GM18870 (cell line): ENCODE data around the gene UNC93A.

ENCODE experiments used
- ATAC-seq: cut with Tn5 transposase; IDR thresholded peaks from one replicate; pipeline ENCODE4 v1.9.1; 2021; ENCODE audit warnings: moderate library complexity; ENCODE audit not compliant: unreplicated experiment

The UNC93A gene

DNA sequence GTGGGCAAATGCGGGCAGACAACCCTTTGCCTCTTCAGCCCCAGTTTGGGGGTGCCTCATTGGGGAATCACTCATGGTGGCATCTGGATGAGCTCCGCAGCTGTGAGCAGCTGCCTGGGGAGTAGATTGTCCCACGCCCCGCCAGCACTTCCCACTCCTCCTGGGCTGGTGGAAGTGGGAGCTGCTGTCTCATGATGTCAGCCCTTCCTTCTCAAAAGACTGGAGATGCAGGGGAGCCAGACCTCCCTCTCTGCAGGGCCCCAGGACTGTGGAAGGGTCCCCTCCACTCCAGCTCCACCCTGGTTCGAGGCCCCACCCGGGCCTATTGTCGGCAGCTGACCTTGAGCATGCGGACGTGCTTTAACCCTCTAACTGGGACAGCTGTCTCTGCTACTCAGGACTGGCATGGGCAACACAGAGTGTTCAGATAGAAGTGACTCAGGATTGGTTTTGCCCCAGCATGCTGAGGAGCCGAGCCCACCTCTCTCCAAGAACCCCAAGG is 2.0 kb downstream of the UNC93A start:
- no peak for ATAC-seq

DNA sequence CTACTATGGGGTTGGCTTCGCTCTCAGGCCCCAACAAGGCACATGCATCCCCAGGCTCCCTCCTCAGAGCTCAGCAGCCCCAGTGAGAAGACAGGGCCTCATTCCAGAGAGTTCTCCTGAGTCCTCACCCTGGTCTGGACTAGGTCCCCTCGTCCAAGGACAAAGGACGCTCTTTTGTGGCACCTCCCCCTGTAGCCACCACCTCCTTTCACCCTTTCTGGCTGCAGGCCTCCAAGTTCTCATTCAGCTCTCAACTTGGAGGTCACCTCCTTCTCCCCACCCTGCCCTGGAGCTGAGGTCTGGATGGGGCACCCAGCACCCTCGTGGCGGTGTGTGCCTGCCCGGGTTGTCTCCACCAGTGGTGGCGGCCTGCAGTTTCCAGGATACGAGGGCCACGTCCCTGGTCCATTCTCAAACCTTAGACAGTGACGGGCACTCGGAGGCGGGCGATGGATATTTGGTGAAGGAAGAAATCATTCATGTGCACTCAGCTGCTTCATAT is 2.5 kb downstream of the UNC93A start:
- ATAC-seq: no peak

GRCh38 chr6:167294241-167294640 is 3.1 kb downstream of the UNC93A start:
- no peak for ATAC-seq

DNA sequence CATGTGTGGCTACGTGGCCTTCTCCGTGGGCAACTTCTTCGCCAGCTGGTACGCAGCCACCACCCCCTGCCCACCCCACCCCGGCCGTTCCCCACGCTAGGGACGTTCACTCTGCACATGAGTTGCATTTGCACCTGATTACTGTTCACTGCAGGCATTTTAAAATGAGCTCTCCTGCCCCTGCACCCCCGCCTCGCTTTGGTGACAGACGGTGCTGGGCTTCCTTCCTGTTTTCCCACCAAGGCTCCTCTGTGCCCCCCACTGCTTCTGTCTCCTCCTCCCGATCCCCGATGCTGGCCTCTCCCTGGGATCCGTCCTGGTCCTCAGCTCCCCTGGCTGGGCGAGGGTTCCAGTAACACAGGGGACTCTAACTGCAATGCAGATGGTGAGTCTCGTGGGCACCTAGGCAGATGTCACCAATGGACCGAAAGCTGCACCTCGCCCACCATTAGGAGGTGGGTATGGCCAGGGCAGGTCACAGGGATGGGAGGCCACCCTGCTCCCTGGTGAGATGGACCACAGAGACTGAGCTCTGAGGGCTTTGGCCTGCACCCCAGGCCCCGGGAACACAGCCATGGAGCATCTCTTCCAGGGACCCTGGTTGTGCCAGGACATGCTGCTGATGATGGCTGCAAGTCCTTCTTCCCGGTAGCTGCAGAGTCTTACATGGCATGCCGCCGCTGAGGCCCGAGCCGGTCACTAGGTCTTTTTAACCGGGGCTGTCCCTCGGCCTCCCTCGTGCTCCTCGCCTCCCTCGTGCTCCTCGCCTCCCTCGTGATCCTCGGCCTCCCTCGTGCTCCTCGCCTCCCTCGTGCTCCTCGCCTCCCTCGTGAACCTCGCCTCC is 3.8 kb downstream of the UNC93A start:
- ATAC-seq: no peak

GRCh38 chr6:167295495-167296292 is 4.6 kb downstream of the UNC93A start:
- no peak for ATAC-seq

- no peak for ATAC-seq
Measured at GRCh38 chr6:167296293-167296690, 5.2 kb downstream of the UNC93A start.

GRCh38 chr6:167296902-167297301 is 5.8 kb downstream of the UNC93A start:
- ATAC-seq: no peak

GRCh38 chr6:167298127-167298526 is 7.0 kb downstream of the UNC93A start:
- no peak for ATAC-seq

DNA sequence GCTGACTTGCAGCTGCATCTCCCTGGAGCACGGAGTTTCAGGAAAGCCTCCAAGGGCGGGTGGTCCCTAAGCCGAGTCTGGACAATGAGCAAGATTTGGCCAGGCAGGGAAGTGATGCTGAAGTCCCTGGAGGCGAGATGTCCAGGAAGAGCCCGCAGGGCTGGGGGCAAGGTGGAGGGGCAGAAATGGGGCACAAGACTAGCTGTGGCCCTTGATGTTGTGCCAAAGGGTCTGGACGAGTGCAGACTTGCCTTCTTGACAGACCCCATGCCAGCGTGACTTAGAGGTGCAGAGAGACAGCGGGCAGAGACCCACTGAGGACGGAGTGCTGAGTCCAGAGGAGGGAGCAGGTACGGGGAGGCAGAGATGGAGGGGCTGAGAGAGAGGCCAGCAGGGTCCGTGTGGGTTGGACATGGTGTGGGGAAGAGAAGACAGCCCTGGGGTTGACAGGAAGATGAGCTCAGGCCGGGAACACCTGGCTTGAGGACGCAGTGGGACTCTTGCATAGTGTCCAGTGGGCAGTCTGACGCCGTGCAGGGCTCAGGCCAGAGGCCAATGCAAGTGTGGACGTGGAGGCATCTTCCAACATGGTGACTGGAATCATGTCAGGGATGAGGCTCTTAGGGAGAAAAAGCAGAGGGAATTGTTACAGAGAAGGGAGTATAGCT is 8.7 kb downstream of the UNC93A start:
- ATAC-seq: no peak

- no peak for ATAC-seq
Measured at GRCh38 chr6:167300902-167301777, 10.0 kb downstream of the UNC93A start.

DNA sequence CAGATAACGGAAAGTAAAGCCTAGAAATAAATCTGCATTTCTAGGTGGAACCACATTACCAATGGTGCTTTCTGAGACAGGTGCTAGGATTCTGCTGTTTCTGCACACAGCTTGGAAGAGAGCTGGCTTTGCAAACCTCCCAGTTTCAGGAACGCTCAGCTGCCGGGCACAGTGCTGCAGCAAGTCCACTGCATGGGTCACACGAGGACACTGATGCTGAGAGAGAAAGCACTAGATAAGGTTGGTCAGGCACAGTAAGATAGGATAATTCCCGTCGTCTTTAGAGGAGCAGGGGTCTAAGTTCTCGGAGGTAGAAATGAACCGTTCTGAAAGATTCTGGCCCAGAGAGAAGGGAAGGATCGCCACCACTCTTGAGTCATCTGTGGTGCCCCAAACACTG is 11.0 kb downstream of the UNC93A start:
- no peak for ATAC-seq

DNA sequence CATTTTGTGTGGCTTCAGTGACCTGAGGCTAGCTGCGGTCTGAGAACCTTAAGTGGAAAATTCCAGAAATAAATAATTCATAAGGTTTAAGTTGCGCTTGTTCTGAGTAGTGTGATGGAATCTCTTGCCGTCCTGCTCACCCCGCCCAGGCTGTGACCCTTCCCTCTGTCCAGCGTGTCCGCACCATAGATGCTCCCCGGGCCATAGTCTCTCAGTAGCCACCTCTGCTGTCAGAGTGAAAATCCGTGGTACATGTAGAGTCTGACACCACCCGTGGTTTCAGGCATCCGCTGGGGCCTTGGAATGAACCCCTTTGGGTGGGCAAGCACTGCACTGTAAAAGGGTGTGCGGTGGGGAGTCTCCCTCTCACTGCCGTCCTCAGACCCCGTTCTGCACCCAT is 11.7 kb downstream of the UNC93A start:
- no peak for ATAC-seq

GRCh38 chr6:167303675-167304625 is 12.8 kb downstream of the UNC93A start:
- no peak for ATAC-seq

GRCh38 chr6:167304912-167305311 is 13.8 kb downstream of the UNC93A start:
- no peak for ATAC-seq

GRCh38 chr6:167305796-167306195 is 14.7 kb downstream of the UNC93A start:
- no peak for ATAC-seq

- no peak for ATAC-seq
Measured at GRCh38 chr6:167306401-167306998, 15.4 kb downstream of the UNC93A start.

DNA sequence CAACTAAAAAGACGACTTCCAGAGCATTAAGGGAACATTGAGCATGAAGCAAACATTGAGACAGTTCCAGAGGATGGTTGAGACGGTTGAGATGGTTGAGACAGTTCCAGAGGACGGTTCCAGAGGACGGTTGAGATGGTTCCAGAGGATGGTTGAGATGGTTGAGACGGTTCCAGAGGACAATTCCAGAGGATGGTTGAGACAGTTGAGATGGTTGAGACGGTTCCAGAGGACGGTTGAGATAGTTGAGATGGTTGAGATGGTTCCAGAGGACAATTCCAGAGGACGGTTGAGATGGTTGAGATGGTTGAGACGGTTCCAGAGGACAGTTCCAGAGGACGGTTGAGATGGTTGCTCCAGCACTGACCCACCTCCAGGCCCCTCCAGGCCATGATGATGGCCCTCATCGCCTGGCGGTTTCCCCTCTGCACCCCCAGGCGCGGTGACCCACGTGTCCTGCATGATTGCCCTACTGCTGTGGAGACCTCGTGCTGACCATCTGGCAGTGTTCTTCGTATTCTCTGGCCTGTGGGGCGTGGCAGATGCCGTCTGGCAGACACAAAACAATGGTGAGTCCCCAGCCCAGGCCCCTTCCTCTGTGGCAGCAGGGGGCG is 16.3 kb downstream of the UNC93A start:
- ATAC-seq: no peak

DNA sequence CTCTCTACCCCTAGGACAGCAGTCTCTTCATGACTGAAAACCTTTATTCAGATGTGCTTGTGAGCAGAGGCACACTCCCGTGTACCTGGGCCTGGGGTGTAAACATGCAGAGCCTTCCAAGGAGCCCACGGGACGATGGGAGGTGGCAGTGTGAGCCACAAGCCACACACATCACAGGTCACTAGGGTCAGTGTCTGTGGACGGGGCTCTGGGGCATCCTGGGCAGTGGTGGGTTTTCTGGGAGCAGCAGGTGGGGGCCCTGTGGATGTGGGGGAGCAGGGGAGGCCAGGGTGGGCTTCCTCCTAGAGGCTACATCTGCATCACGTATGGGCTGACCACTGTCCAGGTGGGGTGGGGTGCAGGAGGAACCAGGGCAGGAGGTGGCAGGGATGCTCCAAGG is 17.1 kb downstream of the UNC93A start:
- ATAC-seq: no peak
